Nephron (organoid): ENCODE results near the gene FAM9A.
"Not testable (repeated sequence)": the region's sequence is repeated elsewhere in the genome, so short reads cannot be mapped to it uniquely, and the experiment has no call there.

Experiments used
- H3K27ac Mint-ChIP-seq, 3 experiments: 2 replicates each; pipeline ENCODE4 v1.8.0; 2020; ENCODE audit warnings: mixed read lengths in 3 of 3, mild to moderate bottlenecking in 2 of 3, moderate library complexity in 1 of 3
- H3K27me3 Mint-ChIP-seq: 2 replicates; pipeline ENCODE4 v1.8.0; 2021; ENCODE audit warnings: low read depth, mild to moderate bottlenecking, moderate library complexity, mixed read lengths
- H3K36me3 Mint-ChIP-seq: 2 replicates; pipeline ENCODE4 v1.8.0; 2020; ENCODE audit warnings: low read depth, mixed read lengths
- H3K4me1 Mint-ChIP-seq: 2 replicates; pipeline ENCODE4 v1.8.0; 2020; ENCODE audit warnings: mixed read lengths
- H3K4me3 Mint-ChIP-seq, 3 experiments: 2 replicates each; pipeline ENCODE4 v1.8.0; 2020; ENCODE audit warnings: mild to moderate bottlenecking in 3 of 3, mixed read lengths in 3 of 3, moderate library complexity in 2 of 3
- H3K9me3 Mint-ChIP-seq: 2 replicates; pipeline ENCODE4 v1.8.0; 2020; ENCODE audit warnings: mixed read lengths
- TF ChIP-seq, protein P1 (sequence below), 3 experiments: fragments of 200-600 bp; sonication (generic); IDR thresholded peaks; one replicate each; pipeline ENCODE4 v1.5.0; 2021; ENCODE audit warnings: antibody characterized with exemption in 3 of 3; ENCODE audit not compliant: unreplicated experiment in 3 of 3

The FAM9A gene

GRCh38 chrX:8782595-8782994 is 18.6 kb downstream of the FAM9A start:
- Mint-ChIP-seq H3K9me3 (no peaks in the 10 kb centered on the region), H3K4me3 (no peak overlapping the region), H3K4me1 (no peaks in the 10 kb centered on the region), H3K27me3 (peaks cover 4% of the 10 kb centered on the region), H3K27ac (no peak overlapping the region), H3K36me3 (no peaks in the 10 kb centered on the region)
- TF ChIP-seq, protein P1, sequence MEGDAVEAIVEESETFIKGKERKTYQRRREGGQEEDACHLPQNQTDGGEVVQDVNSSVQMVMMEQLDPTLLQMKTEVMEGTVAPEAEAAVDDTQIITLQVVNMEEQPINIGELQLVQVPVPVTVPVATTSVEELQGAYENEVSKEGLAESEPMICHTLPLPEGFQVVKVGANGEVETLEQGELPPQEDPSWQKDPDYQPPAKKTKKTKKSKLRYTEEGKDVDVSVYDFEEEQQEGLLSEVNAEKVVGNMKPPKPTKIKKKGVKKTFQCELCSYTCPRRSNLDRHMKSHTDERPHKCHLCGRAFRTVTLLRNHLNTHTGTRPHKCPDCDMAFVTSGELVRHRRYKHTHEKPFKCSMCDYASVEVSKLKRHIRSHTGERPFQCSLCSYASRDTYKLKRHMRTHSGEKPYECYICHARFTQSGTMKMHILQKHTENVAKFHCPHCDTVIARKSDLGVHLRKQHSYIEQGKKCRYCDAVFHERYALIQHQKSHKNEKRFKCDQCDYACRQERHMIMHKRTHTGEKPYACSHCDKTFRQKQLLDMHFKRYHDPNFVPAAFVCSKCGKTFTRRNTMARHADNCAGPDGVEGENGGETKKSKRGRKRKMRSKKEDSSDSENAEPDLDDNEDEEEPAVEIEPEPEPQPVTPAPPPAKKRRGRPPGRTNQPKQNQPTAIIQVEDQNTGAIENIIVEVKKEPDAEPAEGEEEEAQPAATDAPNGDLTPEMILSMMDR (IDR thresholded peaks at IDR 0.05; ENCODE audit: unreplicated experiment in 3 of 3): no peak

DNA sequence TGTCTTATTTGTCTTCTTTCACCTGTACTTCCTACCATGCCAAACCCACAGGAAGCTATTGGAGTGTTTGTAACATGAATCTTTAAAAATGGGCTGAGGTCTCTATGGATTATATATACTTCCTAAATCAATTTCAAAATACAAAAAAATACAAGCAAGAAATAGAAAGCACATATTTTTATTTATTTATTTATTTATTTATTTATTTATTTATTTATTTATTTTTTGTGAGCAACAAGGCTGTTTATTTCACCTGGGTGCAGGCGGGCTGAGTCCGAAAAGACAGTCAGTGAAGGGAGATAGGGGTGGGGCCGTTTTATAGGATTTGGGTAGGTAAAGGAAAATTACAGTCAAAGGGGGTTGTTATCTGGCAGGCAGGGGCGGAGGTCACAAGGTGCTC is 19.3 kb downstream of the FAM9A start:
- not testable (repeated sequence) for H3K4me1 Mint-ChIP-seq, H3K27me3 Mint-ChIP-seq, H3K36me3 Mint-ChIP-seq, H3K4me3 Mint-ChIP-seq, H3K9me3 Mint-ChIP-seq, H3K27ac Mint-ChIP-seq

DNA sequence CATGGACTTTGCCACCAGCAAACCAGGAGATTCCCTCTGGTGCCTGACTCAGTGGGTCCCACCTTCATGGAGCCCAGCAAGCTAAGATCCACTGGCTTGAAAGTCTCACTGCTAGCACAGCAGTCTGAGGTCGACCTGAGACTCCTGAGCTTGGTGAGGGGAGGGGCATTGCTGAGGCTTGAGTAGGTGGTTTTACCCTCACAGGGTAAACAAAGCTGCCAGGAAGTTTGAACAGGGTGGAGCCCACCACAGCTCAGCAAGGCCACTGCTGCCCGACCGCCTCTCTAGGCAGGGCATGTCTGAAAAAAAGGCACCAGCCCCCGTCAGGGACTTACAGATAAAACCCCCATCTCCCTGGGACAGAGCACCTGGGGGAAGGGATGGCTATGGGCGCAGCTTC is 28.1 kb downstream of the FAM9A start:
- Mint-ChIP-seq H3K4me3 (no peak overlapping the region), H3K36me3 (no peaks in the 10 kb centered on the region), H3K4me1 (no peaks in the 10 kb centered on the region), H3K27me3 (peaks cover 11% of the 10 kb centered on the region), H3K27ac (no peak overlapping the region), H3K9me3 (peaks cover 18% of the 10 kb centered on the region)
- TF ChIP-seq, protein P1 (IDR thresholded peaks at IDR 0.05; ENCODE audit: unreplicated experiment in 3 of 3): no peak

DNA sequence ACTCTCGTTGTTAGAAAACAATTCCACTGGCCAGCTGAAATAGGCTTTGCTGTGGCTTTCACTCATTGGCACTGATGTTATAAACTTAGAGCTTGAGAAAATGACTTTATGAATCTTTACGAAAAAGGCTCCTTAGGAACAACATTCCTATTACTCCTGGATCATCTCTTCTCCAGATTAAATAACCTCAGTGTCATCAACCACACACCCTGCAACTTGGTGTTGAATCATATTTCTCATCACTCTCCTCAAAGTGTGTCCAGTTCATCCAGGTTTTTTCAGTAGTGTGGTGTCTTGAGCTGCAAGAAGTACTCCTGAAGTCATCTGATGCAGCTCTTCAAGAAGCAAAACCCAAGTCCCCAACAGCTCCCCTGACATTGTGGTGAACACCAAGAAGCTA is 41.2 kb downstream of the FAM9A start:
- no peaks in the 10 kb centered on the region for H3K9me3 Mint-ChIP-seq
- TF ChIP-seq, protein P1 (IDR thresholded peaks at IDR 0.05; ENCODE audit: unreplicated experiment in 3 of 3): no peak
- H3K27me3 Mint-ChIP-seq: peaks cover 8% of the 10 kb centered on the region
- H3K36me3 Mint-ChIP-seq: no peaks in the 10 kb centered on the region
- H3K4me1 Mint-ChIP-seq: peaks cover 10% of the 10 kb centered on the region
- no peak overlapping the region for H3K4me3 Mint-ChIP-seq
- no peak overlapping the region for H3K27ac Mint-ChIP-seq

DNA sequence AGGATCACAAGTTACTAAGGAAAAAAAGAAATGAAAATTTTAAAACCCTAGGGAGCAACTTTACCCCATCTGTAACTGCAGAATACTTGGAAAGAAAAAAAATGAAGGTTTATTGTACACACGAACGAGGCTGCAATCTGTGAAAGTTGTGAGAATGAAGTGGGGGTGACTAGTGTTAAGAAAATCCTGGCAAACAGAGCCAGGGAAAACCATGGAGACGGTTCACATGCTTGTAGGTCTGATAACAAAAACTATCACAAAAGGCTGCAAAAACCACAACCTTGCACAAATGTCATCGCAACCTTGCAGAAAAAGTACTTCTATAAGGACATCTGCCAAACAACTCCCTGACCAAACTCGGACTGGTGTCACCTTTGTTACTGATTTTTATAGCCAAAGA is 42.5 kb downstream of the FAM9A start:
- peak overlapping the region in 2 of 3 experiments; percentile 11 to 85 for H3K27ac Mint-ChIP-seq
- not testable (repeated sequence) for H3K9me3 Mint-ChIP-seq, H3K4me3 Mint-ChIP-seq, H3K36me3 Mint-ChIP-seq, H3K27me3 Mint-ChIP-seq
- H3K4me1 Mint-ChIP-seq: peaks cover 10% of the 10 kb centered on the region

DNA sequence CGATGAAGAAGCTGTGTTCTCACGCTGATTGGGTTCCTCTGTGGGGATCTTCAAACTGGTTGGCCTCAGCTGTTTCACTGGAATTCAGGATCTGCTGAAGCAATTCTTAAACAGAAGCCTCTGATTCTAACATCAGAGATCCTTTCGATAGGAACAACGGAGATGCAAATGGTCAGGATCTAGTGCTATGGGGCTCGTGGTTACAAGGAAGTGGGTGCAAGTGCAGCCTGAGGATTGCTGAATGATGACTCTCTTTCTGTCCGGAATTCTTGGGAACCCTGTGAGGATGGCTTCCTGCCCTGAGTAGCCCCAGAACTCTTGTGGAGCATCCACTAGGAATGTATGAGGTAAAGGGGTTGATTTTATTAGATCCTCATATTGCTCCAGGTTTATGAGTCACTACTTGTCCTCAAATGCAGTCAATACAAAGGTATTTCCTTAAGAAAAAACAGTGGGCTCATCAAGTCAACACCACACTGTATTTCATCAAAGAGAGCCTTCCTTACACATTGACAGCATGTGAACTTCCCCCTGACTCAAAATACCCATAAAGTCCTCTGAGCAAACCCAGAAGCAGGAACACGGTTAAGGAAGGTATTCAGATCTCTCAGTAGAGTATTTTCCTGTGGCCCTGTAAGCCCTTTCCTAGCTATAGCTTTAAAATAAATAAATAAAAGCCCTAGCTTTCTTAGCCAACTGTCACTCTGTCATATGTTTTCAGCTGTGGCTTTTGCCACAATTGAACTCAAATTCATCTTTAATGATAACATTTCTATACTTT is 43.4 kb downstream of the FAM9A start:
- H3K4me1 Mint-ChIP-seq: peaks cover 10% of the 10 kb centered on the region
- not testable (repeated sequence) for H3K27me3 Mint-ChIP-seq, H3K4me3 Mint-ChIP-seq, H3K9me3 Mint-ChIP-seq, H3K36me3 Mint-ChIP-seq
- peak overlapping the region in 2 of 3 experiments; percentile 11 to 85 for H3K27ac Mint-ChIP-seq

- TF ChIP-seq, protein P1 (IDR thresholded peaks at IDR 0.05; ENCODE audit: unreplicated experiment in 3 of 3): no peak
- Mint-ChIP-seq H3K9me3 (no peaks in the 10 kb centered on the region), H3K4me1 (peaks cover 10% of the 10 kb centered on the region), H3K27ac (no peak overlapping the region), H3K36me3 (no peaks in the 10 kb centered on the region), H3K4me3 (no peak overlapping the region), H3K27me3 (peaks cover 7% of the 10 kb centered on the region)
Measured at GRCh38 chrX:8755813-8756212, 45.4 kb downstream of the FAM9A start.
